Hepatocyte (in vitro differentiated cells): Measurements from ENCODE around the gene ASCL3.

Source experiments
- CTCF ChIP-seq: fragments of 200-600 bp; sonication (generic); IDR thresholded peaks from 2 replicates; pipeline ENCODE4 v1.5.1; 2016; ENCODE audit warnings: antibody characterized with exemption, mild to moderate bottlenecking; ENCODE audit not compliant: poor library complexity
- EZH2 ChIP-seq: fragments of 200-600 bp; sonication (generic); IDR thresholded peaks from 2 replicates; pipeline ENCODE4 v1.6.1; 2016; ENCODE audit warnings: antibody characterized with exemption, mild to moderate bottlenecking, borderline replicate concordance
- EZH2phosphoT487 ChIP-seq: fragments of 200-600 bp; sonication (generic); IDR thresholded peaks from one replicate; pipeline ENCODE4 v1.6.1; 2018; ENCODE audit warnings: antibody characterized with exemption, mild to moderate bottlenecking, low read depth, moderate library complexity; ENCODE audit not compliant: unreplicated experiment, severe bottlenecking

- TF ChIP-seq EZH2 (no peak), CTCF (no peak), EZH2phosphoT487 (no peak)
These were observed 28.2 kb downstream of the ASCL3 start for GRCh38 chr11:8914661-8915018.
